Thyroid gland (tissue), 4 donors: ENCODE results near the gene ARSA. TPM values are rescaled to one million over a fixed set of nuclear protein-coding genes. Genes with fewer than 3 reads are reported as not detected.
A peak's percentile ranks its signal among the peaks of the same experiment; 100 is the strongest.
"Not testable (repeated sequence)": the region's sequence is repeated elsewhere in the genome, so short reads cannot be mapped to it uniquely, and the experiment has no call there.

Source experiments
- DNase-seq, 2 donors: peaks; one replicate each; pipeline ENCODE4 v3.0.0-alpha.2; 2019
- H3K27ac ChIP-seq, 3 donors: fragments of 200-600 bp; sonication (generic); 1 replicate in 2 of 3; 2 replicates in 1 of 3; pipeline ENCODE4 v1.5.1; 2016 to 2019; ENCODE audit warnings: mild to moderate bottlenecking in 1 of 3, moderate library complexity in 1 of 3
- H3K27me3 ChIP-seq: fragments of 200-600 bp; sonication (generic); one replicate; pipeline ENCODE4 v1.5.1; 2019
- H3K36me3 ChIP-seq, 2 donors: fragments of 200-600 bp; sonication (generic); one replicate each; pipeline ENCODE4 v1.5.1; 2016 to 2019
- H3K4me1 ChIP-seq, 2 donors: fragments of 200-600 bp; sonication (generic); one replicate each; pipeline ENCODE4 v1.5.1; 2017 to 2019
- H3K4me3 ChIP-seq, 3 donors: fragments of 200-600 bp; sonication (generic); replicated peaks in 1 of 3; 1 replicate in 2 of 3; 2 replicates in 1 of 3; pipeline ENCODE4 v1.5.1; 2016; ENCODE audit warnings: mild to moderate bottlenecking in 1 of 3
- H3K9me3 ChIP-seq: fragments of 200-600 bp; sonication (generic); one replicate; pipeline ENCODE4 v1.5.1; 2017
- CTCF ChIP-seq, 6 experiments: fragments of 200-600 bp in 3 of 6; fragments of 450-650 bp in 3 of 6; sonication (generic) in 3 of 6; IDR thresholded peaks; one replicate each; pipeline ENCODE4 v1.5.1; 2016 to 2019; ENCODE audit warnings: antibody characterized with exemption in 6 of 6, mild to moderate bottlenecking in 2 of 6, inconsistent platforms in 1 of 6, moderate library complexity in 1 of 6
- POLR2A ChIP-seq, 2 donors: fragments of 450-650 bp; IDR thresholded peaks; one replicate each; pipeline ENCODE4 v1.6.1; 2017; ENCODE audit warnings: antibody characterized with exemption in 2 of 2, mild to moderate bottlenecking in 2 of 2, moderate library complexity in 1 of 2
- WGBS, 2 donors: methylation state at CpG; one replicate each; pipeline ENCODE4 v1.1.5; 2017; 5-methylcytosine and 5-hydroxymethylcytosine counted together
- intact Hi-C: fragments of 100-400 bp; cut with DNase I; formaldehyde crosslinking; loops from one replicate; pipeline ENCODE4 v1.15.1; 2023
- total RNA-seq, 4 donors: library from RNA; depleted of rRNA; stranded (reverse); fragments of >200 nt; gene quantifications; one replicate each; pipeline ENCODE4 v1.2.3, GENCODE V29; 2016

The ARSA gene
- total RNA-seq, 4 donors from 2014 or later, result 30.9 to 73.5 (median 61.2) TPM

- peak in 1 of 2 donors; percentile 73 for DNase-seq
Observed at GRCh38 chr22:50620593-50621355, 7.2 kb downstream of the ARSA start.

GRCh38 chr22:50614296-50614695 lies 13.7 kb downstream of the ARSA start:
- 64 to 97% methylated on average over 3 of the region's 3 CpGs for WGBS, 2 donors
- intact Hi-C loops, result not testable (repeated sequence)

More at GRCh38 chr22:50620593-50621355, 7.2 kb downstream of the ARSA start:
- Histone ChIP-seq H3K36me3 (no peaks in the 10 kb centered on the region), H3K27me3 (no peaks in the 10 kb centered on the region), H3K4me1 (peaks cover 7 to 26% of the 10 kb centered on the region in 2 donors), H3K9me3 (no peaks in the 10 kb centered on the region), H3K4me3 (no peak overlapping the region), H3K27ac (no peak overlapping the region)
- 21 to 31% methylated on average over 20 to 21 of the region's 25 CpGs for WGBS, 2 donors
- intact Hi-C loops, result no loop called here
- TF ChIP-seq CTCF (IDR thresholded peaks at IDR 0.05), result peak in 2 of 6 experiments; percentile 50 to 73
- TF ChIP-seq POLR2A (IDR thresholded peaks at IDR 0.05), result no peak

DNA sequence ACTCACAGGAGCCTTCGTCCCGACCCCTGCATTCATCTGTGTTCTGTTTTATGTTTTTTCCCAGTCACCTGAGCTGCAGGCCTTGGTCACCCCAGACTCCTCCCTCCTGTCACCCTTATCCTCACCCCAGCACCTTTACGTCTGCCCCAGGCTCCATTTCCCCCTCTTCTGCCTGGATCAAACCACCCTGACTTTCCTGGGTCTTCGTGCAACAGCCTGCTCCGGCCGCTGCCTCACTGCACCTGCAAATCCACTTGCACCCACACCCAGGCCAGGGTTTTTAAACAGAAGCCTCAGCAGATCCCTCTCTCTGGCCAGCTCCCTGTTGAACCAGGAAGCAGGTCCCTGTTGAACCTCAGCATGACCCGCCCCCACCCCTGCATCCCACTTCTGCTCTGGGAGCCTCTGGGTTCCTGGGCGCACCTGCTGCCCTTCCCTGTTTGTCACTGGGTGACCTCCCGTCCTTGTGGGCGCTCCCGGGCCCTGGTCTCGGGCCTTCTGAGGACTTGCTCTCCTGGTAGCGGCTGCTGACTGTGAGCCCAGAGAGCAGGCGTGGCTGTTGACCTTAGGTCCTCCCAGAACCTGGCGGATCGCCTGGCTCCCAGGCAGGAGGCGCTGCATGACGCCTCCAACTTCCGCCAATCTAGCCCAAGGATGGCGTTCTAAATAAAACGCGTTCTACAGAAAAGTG lies 14.5 kb downstream of the ARSA start:
- peak in 1 of 2 donors; percentile 25 for TF ChIP-seq POLR2A (IDR thresholded peaks at IDR 0.05)
- no peak for TF ChIP-seq CTCF (IDR thresholded peaks at IDR 0.05)
- Histone ChIP-seq H3K4me1 (no peaks in the 10 kb centered on the region), H3K36me3 (no peaks in the 10 kb centered on the region), H3K9me3 (no peaks in the 10 kb centered on the region), H3K27me3 (no peaks in the 10 kb centered on the region), H3K4me3 (no peak overlapping the region), H3K27ac (no peak overlapping the region)
- WGBS, 2 donors, result 64 to 65% methylated on average over 16 to 22 of the region's 22 CpGs
- intact Hi-C loops, result no loop called here
- peak; percentile 69 to 74 for DNase-seq

More at GRCh38 chr22:50614296-50614695, 13.7 kb downstream of the ARSA start:
- not testable (repeated sequence) for H3K27me3 ChIP-seq, H3K36me3 ChIP-seq, H3K9me3 ChIP-seq, H3K4me3 ChIP-seq, H3K4me1 ChIP-seq, DNase-seq, H3K27ac ChIP-seq

DNA sequence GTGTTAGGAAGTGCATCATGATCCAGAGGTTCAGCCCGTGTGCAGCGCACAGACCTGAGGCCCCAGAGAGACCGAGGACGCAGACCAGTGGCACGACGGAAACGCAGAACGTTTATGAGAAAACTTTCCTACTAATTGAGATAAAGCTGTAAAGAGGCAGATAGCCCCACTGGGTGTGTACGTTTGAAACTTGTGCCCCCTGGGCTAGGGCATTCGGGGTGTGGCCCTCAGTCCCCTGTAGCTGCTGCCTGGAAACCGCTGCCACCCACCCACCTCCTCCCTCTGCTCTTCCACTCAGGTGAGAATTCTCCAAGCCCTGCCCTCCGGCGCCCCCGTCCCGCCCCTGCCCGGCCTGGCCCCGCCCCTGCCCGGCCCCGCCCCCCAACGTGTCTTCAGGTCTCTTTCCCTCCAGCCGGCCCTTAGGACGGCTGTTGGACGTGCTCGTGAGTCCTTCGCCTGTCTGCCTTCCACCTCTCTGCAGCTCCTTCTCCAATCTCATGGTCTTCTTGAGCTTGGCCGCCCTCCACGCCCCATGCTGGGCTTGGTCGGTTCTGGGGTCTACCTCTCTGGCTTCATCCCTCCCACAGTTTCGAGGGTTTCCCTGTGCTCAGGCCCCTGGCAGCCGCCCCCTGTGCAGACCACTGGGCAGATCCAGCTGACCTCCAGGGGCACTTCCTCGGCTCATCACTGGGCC lies 15.3 kb downstream of the ARSA start:
- TF ChIP-seq CTCF (IDR thresholded peaks at IDR 0.05) (no peak), POLR2A (IDR thresholded peaks at IDR 0.05) (no peak)
- no peak for DNase-seq
- no peaks in the 10 kb centered on the region for H3K27me3 ChIP-seq

DNA sequence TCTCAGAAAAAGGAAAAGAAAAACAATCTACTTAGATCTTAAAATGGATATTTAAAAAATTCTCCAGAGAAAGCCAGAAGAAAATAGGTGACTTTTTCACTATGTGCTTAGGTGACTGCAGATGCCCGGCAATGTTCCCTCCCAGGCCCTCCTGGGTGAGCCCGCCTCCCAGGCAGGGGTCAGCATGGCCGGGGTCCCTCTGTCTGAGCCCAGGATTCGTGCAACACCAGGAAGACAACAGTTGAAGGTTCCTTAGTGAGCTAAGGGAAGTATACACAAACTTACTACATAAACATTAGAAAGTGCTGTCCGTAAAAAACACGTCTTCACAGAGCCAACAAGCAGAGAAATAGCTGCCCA lies 15.8 kb downstream of the ARSA start:
- Histone ChIP-seq H3K4me3 (no peak overlapping the region), H3K9me3 (no peaks in the 10 kb centered on the region), H3K27ac (no peak overlapping the region), H3K27me3 (no peaks in the 10 kb centered on the region), H3K4me1 (no peaks in the 10 kb centered on the region), H3K36me3 (no peaks in the 10 kb centered on the region)
- no peak for DNase-seq
- TF ChIP-seq POLR2A (IDR thresholded peaks at IDR 0.05), result no peak
- no peak for TF ChIP-seq CTCF (IDR thresholded peaks at IDR 0.05)
- WGBS, 2 donors, result 49 to 53% methylated on average over 6 of the region's 6 CpGs
- intact Hi-C loops, result no loop called here

More for the DNA sequence above, 15.3 kb downstream of the ARSA start:
- WGBS, 2 donors, result 39 to 56% methylated on average over 22 to 23 of the region's 31 CpGs
- H3K4me3 ChIP-seq, result no peak overlapping the region
- no peak overlapping the region for H3K27ac ChIP-seq
- H3K4me1 ChIP-seq, result no peaks in the 10 kb centered on the region
- H3K9me3 ChIP-seq, result no peaks in the 10 kb centered on the region
- intact Hi-C loops, result no loop called here
- H3K36me3 ChIP-seq, result no peaks in the 10 kb centered on the region
